Thyroid gland (tissue), 4 donors: ENCODE data around the gene CRAMP1. TPM values are rescaled to one million over a fixed set of nuclear protein-coding genes. Genes with fewer than 3 reads are reported as not detected.
"Not testable (repeated sequence)": the region's sequence is repeated elsewhere in the genome, so short reads cannot be mapped to it uniquely, and the experiment has no call there.

Experiments
- DNase-seq, 2 donors: peaks; one replicate each; pipeline ENCODE4 v3.0.0-alpha.2; 2019
- H3K27ac ChIP-seq, 3 donors: fragments of 200-600 bp; sonication (generic); 1 replicate in 2 of 3; 2 replicates in 1 of 3; pipeline ENCODE4 v1.5.1; 2016 to 2019; ENCODE audit warnings: mild to moderate bottlenecking in 1 of 3, moderate library complexity in 1 of 3
- H3K27me3 ChIP-seq: fragments of 200-600 bp; sonication (generic); one replicate; pipeline ENCODE4 v1.5.1; 2019
- H3K36me3 ChIP-seq, 2 donors: fragments of 200-600 bp; sonication (generic); one replicate each; pipeline ENCODE4 v1.5.1; 2016 to 2019
- H3K4me1 ChIP-seq, 2 donors: fragments of 200-600 bp; sonication (generic); one replicate each; pipeline ENCODE4 v1.5.1; 2017 to 2019
- H3K4me3 ChIP-seq, 3 donors: fragments of 200-600 bp; sonication (generic); replicated peaks in 1 of 3; 1 replicate in 2 of 3; 2 replicates in 1 of 3; pipeline ENCODE4 v1.5.1; 2016; ENCODE audit warnings: mild to moderate bottlenecking in 1 of 3
- H3K9me3 ChIP-seq: fragments of 200-600 bp; sonication (generic); one replicate; pipeline ENCODE4 v1.5.1; 2017
- CTCF ChIP-seq, 6 experiments: fragments of 200-600 bp in 3 of 6; fragments of 450-650 bp in 3 of 6; sonication (generic) in 3 of 6; IDR thresholded peaks; one replicate each; pipeline ENCODE4 v1.5.1; 2016 to 2019; ENCODE audit warnings: antibody characterized with exemption in 6 of 6, mild to moderate bottlenecking in 2 of 6, inconsistent platforms in 1 of 6, moderate library complexity in 1 of 6
- POLR2A ChIP-seq, 2 donors: fragments of 450-650 bp; IDR thresholded peaks; one replicate each; pipeline ENCODE4 v1.6.1; 2017; ENCODE audit warnings: antibody characterized with exemption in 2 of 2, mild to moderate bottlenecking in 2 of 2, moderate library complexity in 1 of 2
- WGBS, 2 donors: methylation state at CpG; one replicate each; pipeline ENCODE4 v1.1.5; 2017; 5-methylcytosine and 5-hydroxymethylcytosine counted together
- intact Hi-C: fragments of 100-400 bp; cut with DNase I; formaldehyde crosslinking; loops from one replicate; pipeline ENCODE4 v1.15.1; 2023
- total RNA-seq, 4 donors: library from RNA; depleted of rRNA; stranded (reverse); fragments of >200 nt; gene quantifications; one replicate each; pipeline ENCODE4 v1.2.3, GENCODE V29; 2016

CRAMP1 gene
- total RNA-seq, 4 donors from 2014 or later = 11.0 to 20.8 (median 15.6) TPM

DNA sequence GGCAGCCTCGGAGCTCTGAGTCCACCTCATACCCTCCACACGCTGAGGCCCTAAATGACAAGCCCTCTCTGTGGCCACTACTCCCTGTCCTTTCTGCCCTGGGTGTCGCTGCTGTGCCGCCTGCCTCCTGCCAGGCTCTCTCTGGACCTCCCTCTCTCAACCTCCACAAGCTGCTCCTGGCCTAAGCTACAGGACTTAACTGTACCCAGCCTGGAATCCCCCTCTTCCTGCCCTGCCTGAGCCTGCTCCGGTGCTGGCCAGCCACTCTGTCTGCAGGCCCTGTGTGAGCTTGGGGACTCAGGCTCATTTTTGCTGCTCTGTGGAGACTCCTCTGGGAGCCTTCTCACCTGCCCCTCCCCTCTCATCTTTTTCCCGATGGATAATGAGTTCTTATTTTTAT lies 21.8 kb upstream of the CRAMP1 start:
- intact Hi-C loops = no loop called here
- Histone ChIP-seq H3K27me3 (no peaks in the 10 kb centered on the region), H3K4me1 (no peaks in the 10 kb centered on the region), H3K9me3 (no peaks in the 10 kb centered on the region), H3K27ac (no peak overlapping the region), H3K36me3 (peaks cover 30 to 37% of the 10 kb centered on the region in 2 donors), H3K4me3 (no peak overlapping the region)
- TF ChIP-seq CTCF (IDR thresholded peaks at IDR 0.05) (no peak), POLR2A (IDR thresholded peaks at IDR 0.05) (no peak)
- DNase-seq = no peak
- 92 to 97% methylated on average over 6 of the region's 6 CpGs for WGBS, 2 donors

- Histone ChIP-seq H3K36me3 (peaks cover 26 to 30% of the 10 kb centered on the region in 2 donors), H3K27me3 (no peaks in the 10 kb centered on the region), H3K27ac (no peak overlapping the region), H3K9me3 (no peaks in the 10 kb centered on the region), H3K4me3 (no peak overlapping the region), H3K4me1 (no peaks in the 10 kb centered on the region)
- 97% methylated on average over 23 of the region's 23 CpGs for WGBS, 2 donors
- no peak for TF ChIP-seq CTCF (IDR thresholded peaks at IDR 0.05)
- TF ChIP-seq POLR2A (IDR thresholded peaks at IDR 0.05) = no peak
- intact Hi-C loops = no loop called here
- no peak for DNase-seq
These were observed 21.0 kb upstream of the CRAMP1 start for GRCh38 chr16:1590930-1591705.

DNA sequence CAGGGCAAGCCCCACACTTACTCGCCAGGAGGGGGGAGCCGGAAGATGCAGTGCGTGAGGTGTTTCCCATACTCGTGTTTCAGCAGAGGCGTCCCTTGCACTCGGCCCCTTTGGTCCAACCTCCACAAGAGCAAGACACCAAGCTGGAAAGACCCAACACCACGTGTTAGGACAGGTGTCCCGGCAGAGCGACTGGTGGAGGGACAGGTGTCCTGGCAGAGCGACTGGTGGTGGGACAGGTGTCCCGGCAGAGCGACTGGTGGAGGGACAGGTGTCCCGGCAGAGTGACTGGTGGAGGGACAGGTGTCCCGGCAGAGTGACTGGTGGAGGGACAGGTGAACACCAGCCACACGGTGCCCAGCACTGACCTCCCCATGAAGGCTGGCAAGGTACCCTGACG lies 19.7 kb upstream of the CRAMP1 start:
- Histone ChIP-seq H3K4me3 (no peak overlapping the region), H3K36me3 (peaks cover 13 to 19% of the 10 kb centered on the region in 2 donors), H3K27ac (no peak overlapping the region), H3K27me3 (no peaks in the 10 kb centered on the region), H3K4me1 (no peaks in the 10 kb centered on the region), H3K9me3 (no peaks in the 10 kb centered on the region)
- 83 to 92% methylated on average over 10 to 16 of the region's 16 CpGs for WGBS, 2 donors
- no peak for TF ChIP-seq CTCF (IDR thresholded peaks at IDR 0.05)
- intact Hi-C loops = no loop called here
- DNase-seq = no peak

- H3K4me1 ChIP-seq, intact Hi-C loops, H3K36me3 ChIP-seq, H3K27me3 ChIP-seq, H3K27ac ChIP-seq, DNase-seq, H3K9me3 ChIP-seq, H3K4me3 ChIP-seq: not testable (repeated sequence)
- WGBS, 2 donors = 88 to 92% methylated on average over 5 of the region's 5 CpGs
These were observed 16.6 kb upstream of the CRAMP1 start for GRCh38 chr16:1595511-1595910.

GRCh38 chr16:1596516-1596915 lies 15.6 kb upstream of the CRAMP1 start:
- H3K4me3 ChIP-seq = no peak overlapping the region
- no peaks in the 10 kb centered on the region for H3K9me3 ChIP-seq
- H3K4me1 ChIP-seq = peaks cover 9 to 10% of the 10 kb centered on the region in 2 donors
- whole genome bisulfite sequencing, 2 donors = 87 to 89% methylated on average over 12 of the region's 12 CpGs
- peaks cover 6 to 7% of the 10 kb centered on the region in 2 donors for H3K36me3 ChIP-seq
- H3K27me3 ChIP-seq = no peaks in the 10 kb centered on the region
- no peak overlapping the region for H3K27ac ChIP-seq
- DNase-seq = no peak
- TF ChIP-seq POLR2A (IDR thresholded peaks at IDR 0.05) (no peak), CTCF (IDR thresholded peaks at IDR 0.05) (no peak)
- intact Hi-C loops = no loop called here
